GM12878 (cell line): Measurements from ENCODE around the gene YPEL2.

Experiments
- ATF3 ChIP-seq: IDR thresholded peaks from 2 replicates; pipeline ENCODE4 v1.6.1; 2011; ENCODE audit warnings: low read depth, mild to moderate bottlenecking, low read length, moderate library complexity, borderline replicate concordance; ENCODE audit errors: extremely low read depth
- ATF7 ChIP-seq: fragments of 450-650 bp; IDR thresholded peaks from 2 replicates; pipeline ENCODE4 v1.6.1; 2016; ENCODE audit warnings: low read depth, mild to moderate bottlenecking
- BCL11A ChIP-seq: IDR thresholded peaks from 2 replicates; pipeline ENCODE4 v1.6.1; 2011; ENCODE audit warnings: low read depth, low read length
- CBX3 ChIP-seq: fragments of 200-600 bp; sonication (generic); IDR thresholded peaks from 2 replicates; pipeline ENCODE4 v1.6.1; 2016; ENCODE audit warnings: low read depth, borderline replicate concordance
- CTCF ChIP-seq, 3 experiments: IDR thresholded peaks in 2 of 3; conservative IDR thresholded peaks in 1 of 3; 2 replicates each; pipeline ENCODE4 v1.5.1; 2011; ENCODE audit warnings: low read depth in 3 of 3, low read length in 3 of 3, mild to moderate bottlenecking in 3 of 3, control low read depth in 2 of 3, moderate library complexity in 2 of 3, inconsistent platforms in 1 of 3, mixed read lengths in 1 of 3; ENCODE audit not compliant: control insufficient read depth in 2 of 3, insufficient read depth in 1 of 3; ENCODE audit errors: extremely low read depth in 1 of 3
- HDGF ChIP-seq: fragments of 450-650 bp; IDR thresholded peaks from 2 replicates; pipeline ENCODE4 v1.6.1; 2016; ENCODE audit warnings: antibody characterized with exemption
- NFIC ChIP-seq: IDR thresholded peaks from 2 replicates; pipeline ENCODE4 v1.6.1; 2012; ENCODE audit warnings: low read depth, mild to moderate bottlenecking, inconsistent platforms, low read length, moderate library complexity
- TARDBP ChIP-seq: IDR thresholded peaks from 2 replicates; pipeline ENCODE4 v1.6.1; 2016; ENCODE audit warnings: borderline replicate concordance
- YY1 ChIP-seq: IDR thresholded peaks from 2 replicates; pipeline ENCODE4 v1.6.1; 2011; ENCODE audit warnings: low read depth, mild to moderate bottlenecking, low read length

- TF ChIP-seq CTCF (IDR thresholded peaks at IDR 0.05 in 2 of 3, conservative IDR thresholded peaks at IDR 0.05 in 1 of 3; ENCODE audit: control insufficient read depth in 2 of 3, extremely low read depth in 1 of 3, insufficient read depth in 1 of 3, low read depth in 3 of 3, low read length in 3 of 3) (no peak), NFIC (no peak), HDGF (no peak), TARDBP (no peak), ATF7 (no peak), BCL11A (no peak), CBX3 (no peak), ATF3 (no peak), YY1 (no peak)
These were observed 47.1 kb upstream of the YPEL2 start for GRCh38 chr17:59284317-59284716.
